SH-SY5Y (cell line): Measurements from ENCODE around the gene FBXO8.
A peak's percentile ranks its signal among the peaks of the same experiment; 100 is the strongest.

Experiments used
- GATA2 ChIP-seq: IDR thresholded peaks from 2 replicates; pipeline ENCODE4 v1.6.1; 2011; ENCODE audit warnings: mild to moderate bottlenecking, low read depth, low read length
- GATA3 ChIP-seq: IDR thresholded peaks from 2 replicates; pipeline ENCODE4 v1.6.1; 2011; ENCODE audit warnings: low read depth, mild to moderate bottlenecking, low read length, moderate library complexity

DNA sequence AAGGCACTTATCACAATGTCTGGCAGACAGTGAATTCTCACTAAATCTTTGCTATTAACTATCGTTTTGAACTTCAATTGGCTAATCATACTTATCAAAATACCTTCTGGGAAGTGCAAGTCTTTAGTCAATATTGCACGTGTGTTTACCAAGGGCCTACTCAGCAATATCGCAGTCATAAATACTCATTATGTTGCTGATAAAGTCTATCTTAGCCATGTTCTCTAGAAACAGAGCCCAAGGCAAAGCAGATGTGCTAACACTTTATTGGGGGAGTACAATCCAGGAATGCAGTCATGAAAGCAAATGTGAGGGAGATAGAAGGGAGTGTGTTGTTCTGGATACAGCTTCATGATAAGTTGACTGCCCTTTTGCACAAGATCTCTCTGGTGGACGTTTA is 90.5 kb downstream of the FBXO8 start:
- peak; percentile 91 for TF ChIP-seq GATA2
- TF ChIP-seq GATA3: peak; percentile 95
